ENCODE data around the gene SAP30BP. TPM values are rescaled to one million over a fixed set of nuclear protein-coding genes. Genes with fewer than 3 reads are reported as not detected.

SAP30BP gene
- total and polyA plus RNA-seq, 10 of the 15 experiments (the other 5 are each of a cell fraction or from before 2014, with no cell fraction given): 57.9 to 166 (median 94.5) TPM

GRCh38 chr17:75739801-75740200, 72.7 kb downstream of the SAP30BP start (continued):
- TF ChIP-seq E2F4 (IDR thresholded peaks at IDR 0.05; ENCODE audit: low read depth, low read length) (no peak), E2F8 (IDR thresholded peaks at IDR 0.05; ENCODE audit: low read depth, partially characterized antibody) (no peak), SREBF1 (IDR thresholded peaks at IDR 0.05; ENCODE audit: low read length) (no peak), RELA (IDR thresholded peaks at IDR 0.05; ENCODE audit: borderline replicate concordance, partially characterized antibody) (no peak), SMAD5 (IDR thresholded peaks at IDR 0.05; ENCODE audit: low read depth) (no peak)

GRCh38 chr17:75740215-75740614, 73.1 kb downstream of the SAP30BP start:
- no peaks in the 10 kb centered on the region for H4K20me1 ChIP-seq (ENCODE audit: control insufficient read depth, insufficient read depth)
- TF ChIP-seq ZZZ3 (IDR thresholded peaks at IDR 0.05; ENCODE audit: control insufficient read depth, insufficient read length, low read depth) (no peak), MEF2A (IDR thresholded peaks at IDR 0.05; ENCODE audit: insufficient read depth, low read depth, low read length) (no peak), RELA (IDR thresholded peaks at IDR 0.05; ENCODE audit: borderline replicate concordance, partially characterized antibody) (no peak), MYB (IDR thresholded peaks at IDR 0.05; ENCODE audit: borderline replicate concordance, low read depth, low read length) (no peak), FOS (IDR thresholded peaks at IDR 0.05; ENCODE audit: borderline replicate concordance, extremely low read depth, insufficient read length) (no peak), SIX5 (IDR thresholded peaks at IDR 0.05; ENCODE audit: low read depth, low read length, severe bottlenecking) (no peak), FOXK2 (IDR thresholded peaks at IDR 0.05) (no peak), SMAD5 (IDR thresholded peaks at IDR 0.05; ENCODE audit: low read depth) (no peak), NKRF (conservative IDR thresholded peaks at IDR 0.05) (no peak), SUPT20H (IDR thresholded peaks at IDR 0.05; ENCODE audit: borderline replicate concordance, control insufficient read depth, low read depth, low read length) (no peak), E2F8 (IDR thresholded peaks at IDR 0.05; ENCODE audit: low read depth, partially characterized antibody) (no peak)

More at GRCh38 chr17:75740215-75740614, 73.1 kb downstream of the SAP30BP start:
- WGBS (ENCODE audit: insufficient coverage, insufficient replicate concordance, low lambda C conversion rate, missing lambda C conversion rate): 72% methylated on average over 17 of the region's 17 CpGs
- no peaks in the 10 kb centered on the region for H3K79me2 ChIP-seq (ENCODE audit: control insufficient read depth, insufficient read depth, low read length)
- SMC1A ChIA-PET (ENCODE audit: uncharacterized antibody, unreplicated experiment): interaction anchor here (0.9 to 2.8 kb wide), 2 partner anchors 8 to 69 kb away, joined by 3 to 18 read pairs; no protein-coding TSS in a partner anchor
- no peak overlapping the region for H2AFZ ChIP-seq (ENCODE audit: control insufficient read depth, low read depth, low read length)
- DNase-seq (ENCODE audit: low read depth, low spot score) (no peak), FAIRE-seq (no peak), ATAC-seq (no peak)
- RAD21 ChIA-PET (ENCODE audit: unreplicated experiment): no interaction called here
- CTCF ChIA-PET: interaction anchor here (2.8 kb wide), 1 partner anchor 53 kb away, joined by 8 read pairs; no protein-coding TSS in a partner anchor
- POLR2A ChIA-PET: no interaction called here
- H3K9ac ChIP-seq (ENCODE audit: control insufficient read depth, insufficient read depth, low read length): no peak overlapping the region
- no TSS peak for BruUV-seq (replicated peaks)
- no peaks in the 10 kb centered on the region for H3K27me3 ChIP-seq (replicated peaks in 1 of 2; ENCODE audit: control insufficient read depth in 2 of 2, insufficient read depth in 2 of 2, low read length in 1 of 2)
- no peak overlapping the region for H3K4me3 ChIP-seq
- no peak overlapping the region for H3K4me2 ChIP-seq (ENCODE audit: control insufficient read depth, insufficient read depth)
- H3K27ac ChIP-seq (ENCODE audit: control insufficient read depth, insufficient read depth): no peak overlapping the region
- H3K9me3 ChIP-seq (replicated peaks; ENCODE audit: control insufficient read depth, insufficient read depth, low read length): no peaks in the 10 kb centered on the region
- H3K36me3 ChIP-seq (ENCODE audit: control insufficient read depth in 2 of 2, insufficient read depth in 2 of 2, low read length in 1 of 2): no peaks in the 10 kb centered on the region
- H3K4me1 ChIP-seq (ENCODE audit: control insufficient read depth, insufficient read depth, low read length): peaks cover 4% of the 10 kb centered on the region
- intact Hi-C loops (cut with micrococcal nuclease; ENCODE audit: unreplicated experiment): no loop called here
- in situ Hi-C loops (cut with MboI): loop anchor here (5.0 to 10.0 kb wide), 2 partner anchors 105 to 313 kb away; partner anchors contain the start of gene SMIM5
